HG02943 (cell line): Measurements from ENCODE around the gene IL12A.

Experiments used
- ATAC-seq: cut with Tn5 transposase; IDR thresholded peaks from one replicate; pipeline ENCODE4 v1.9.1; 2021; ENCODE audit warnings: mild to moderate bottlenecking, low read depth, moderate library complexity; ENCODE audit not compliant: unreplicated experiment

IL12A gene

DNA sequence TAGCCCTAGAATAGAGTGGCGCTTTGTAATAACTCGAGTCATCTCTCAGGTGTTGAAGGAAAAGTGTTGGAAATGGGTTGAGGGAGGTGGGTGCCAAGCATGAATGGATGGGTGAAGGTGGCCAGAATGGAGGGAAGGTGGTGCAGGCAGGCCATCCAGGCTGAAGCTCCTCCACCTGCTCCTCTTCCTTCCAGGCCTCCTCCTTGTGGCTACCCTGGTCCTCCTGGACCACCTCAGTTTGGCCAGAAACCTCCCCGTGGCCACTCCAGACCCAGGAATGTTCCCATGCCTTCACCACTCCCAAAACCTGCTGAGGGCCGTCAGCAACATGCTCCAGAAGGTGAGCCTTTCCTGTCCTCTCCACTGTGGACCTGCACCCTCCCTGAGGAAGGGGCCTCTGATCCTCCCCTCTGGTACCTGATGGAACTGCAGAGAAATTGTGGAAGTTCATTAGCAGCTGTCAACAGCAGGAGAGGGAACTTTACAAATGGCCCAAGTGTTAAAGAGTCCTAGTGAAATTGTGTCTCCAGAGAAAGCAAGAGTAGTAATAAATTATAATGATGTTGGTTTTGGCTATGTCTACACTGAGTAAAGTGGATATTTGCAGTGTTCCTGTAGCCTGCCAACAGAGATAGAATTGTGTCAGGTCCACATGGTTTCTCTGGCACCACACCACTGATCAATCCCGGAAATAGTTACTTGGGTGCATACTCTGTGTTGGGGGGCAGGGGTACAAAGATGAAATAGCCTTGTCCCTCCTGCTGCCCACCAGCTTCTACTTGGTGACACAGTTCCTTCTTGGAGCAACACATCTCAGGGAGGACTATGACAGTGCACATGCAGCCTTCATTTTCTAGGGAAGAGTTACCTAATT lies 1.6 kb downstream of the IL12A start:
- ATAC-seq: no peak

GRCh38 chr3:159991591-159991990 lies 3.0 kb downstream of the IL12A start:
- ATAC-seq: no peak

DNA sequence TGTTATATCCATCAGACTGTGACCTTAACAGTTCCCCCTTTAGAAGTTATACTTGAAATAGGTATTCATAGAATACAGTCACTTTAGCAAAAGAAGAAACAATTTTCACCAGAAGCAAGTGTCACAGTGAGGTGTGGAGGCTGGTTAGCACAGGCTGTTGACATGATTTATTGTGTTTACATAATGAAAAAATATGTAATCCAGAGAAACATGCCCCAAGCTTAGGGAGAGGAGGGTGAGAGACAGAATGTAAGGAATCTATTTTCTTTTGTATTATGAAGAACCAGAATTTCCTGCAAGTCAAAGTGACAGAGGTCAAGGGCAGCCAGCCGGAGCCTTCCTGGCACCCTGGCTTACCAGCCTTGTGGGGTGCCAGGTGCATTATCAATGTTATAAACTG lies 4.0 kb downstream of the IL12A start:
- no peak for ATAC-seq

- no peak for ATAC-seq
These were observed 5.5 kb downstream of the IL12A start for GRCh38 chr3:159994182-159994581.

GRCh38 chr3:159995091-159995490 lies 6.5 kb downstream of the IL12A start:
- ATAC-seq: no peak

- no peak for ATAC-seq
These were observed 7.4 kb downstream of the IL12A start for GRCh38 chr3:159996018-159996417.

DNA sequence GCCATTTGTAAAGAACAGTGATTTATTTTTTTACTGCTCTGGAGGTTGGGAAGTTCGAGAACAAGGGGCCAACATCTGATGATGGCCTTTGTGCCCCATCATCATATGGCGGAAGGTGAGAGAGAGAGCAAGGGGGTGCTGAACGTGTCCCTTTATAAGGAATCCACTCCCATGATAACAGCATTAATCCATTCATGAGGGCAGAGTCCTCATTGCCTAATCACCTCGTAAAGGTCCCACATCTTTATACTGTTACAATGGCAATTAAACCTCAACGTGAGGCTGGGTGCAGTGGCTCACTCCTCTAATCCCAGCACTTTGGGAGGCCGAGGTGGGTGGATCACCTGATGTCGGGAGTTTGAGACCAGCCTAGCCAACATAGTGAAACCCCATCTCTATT lies 8.3 kb downstream of the IL12A start:
- no peak for ATAC-seq

DNA sequence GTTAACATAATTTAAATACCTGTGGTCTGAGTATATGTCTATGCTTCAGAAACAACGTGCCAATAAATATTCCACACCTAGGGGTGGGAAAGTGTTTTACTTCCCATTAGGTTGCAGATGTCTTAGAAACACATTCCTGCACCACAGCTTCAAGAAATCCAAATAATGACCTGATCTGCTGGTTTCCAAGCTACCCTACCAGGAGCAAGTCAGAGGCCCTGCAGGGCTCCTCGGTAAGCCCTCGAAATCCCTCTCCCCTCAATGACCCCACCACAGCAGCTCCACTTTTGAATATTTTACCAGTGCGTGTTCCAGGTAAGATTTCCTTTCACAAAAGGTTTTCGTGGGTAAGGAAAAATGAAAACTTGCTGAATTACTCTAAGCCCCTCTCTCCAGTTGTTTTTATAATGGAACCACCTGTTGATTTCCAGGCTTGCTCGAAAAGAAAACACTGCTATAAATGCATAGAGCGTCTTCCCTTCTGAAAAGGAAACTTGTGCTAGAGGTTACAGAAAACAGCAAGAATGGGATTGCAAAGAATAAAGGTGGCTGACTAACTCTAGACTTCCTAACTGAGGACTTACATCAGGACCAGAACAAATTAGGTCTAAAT lies 12.6 kb downstream of the IL12A start:
- no peak for ATAC-seq

- ATAC-seq: no peak
These were observed 13.4 kb downstream of the IL12A start for GRCh38 chr3:160001850-160002623.

- peak; percentile 83 for ATAC-seq
These were observed 15.0 kb downstream of the IL12A start for GRCh38 chr3:160003520-160004128.

- ATAC-seq: no peak
These were observed 16.4 kb downstream of the IL12A start for GRCh38 chr3:160005004-160005403.

GRCh38 chr3:160006282-160007163 lies 17.9 kb downstream of the IL12A start:
- ATAC-seq: no peak

- ATAC-seq: no peak
These were observed 20.3 kb downstream of the IL12A start for GRCh38 chr3:160008961-160009360.

DNA sequence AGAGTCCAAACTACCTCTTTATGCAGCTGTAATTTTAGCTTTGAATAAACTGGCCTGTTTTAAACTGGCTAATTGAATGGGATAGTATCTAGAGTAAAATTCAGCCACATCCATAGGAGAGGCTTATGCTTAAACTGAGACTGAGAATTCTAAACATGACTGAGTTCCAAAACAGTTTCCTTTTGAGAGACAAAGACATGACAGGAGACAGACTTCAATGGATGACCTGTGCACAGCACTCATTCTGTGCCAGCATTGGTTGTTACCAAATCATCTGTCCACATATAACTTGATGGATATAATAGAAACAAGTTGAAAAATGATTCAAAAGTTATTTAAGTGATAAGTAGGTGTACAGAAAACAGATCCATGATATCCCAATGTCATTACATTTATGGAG lies 20.9 kb downstream of the IL12A start:
- no peak for ATAC-seq

DNA sequence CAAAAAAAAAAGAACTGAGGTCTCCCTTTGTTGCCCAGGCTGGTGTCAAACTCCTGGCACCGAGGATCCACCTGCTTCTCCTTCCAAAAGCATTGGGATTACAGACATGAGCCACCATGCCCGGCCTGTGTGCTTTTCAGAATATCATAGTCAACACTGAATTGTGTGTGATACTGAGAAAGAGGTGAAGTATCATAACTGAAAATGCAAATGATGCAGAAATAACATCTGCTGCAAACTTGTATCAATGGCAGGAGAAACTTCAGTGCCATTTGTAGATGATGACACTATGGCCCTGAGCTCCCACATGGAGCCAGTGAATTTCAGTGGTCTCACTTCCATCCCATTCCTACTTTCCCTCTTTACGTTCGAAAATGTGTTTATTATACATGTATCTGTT lies 21.9 kb downstream of the IL12A start:
- peak; percentile 68 for ATAC-seq

DNA sequence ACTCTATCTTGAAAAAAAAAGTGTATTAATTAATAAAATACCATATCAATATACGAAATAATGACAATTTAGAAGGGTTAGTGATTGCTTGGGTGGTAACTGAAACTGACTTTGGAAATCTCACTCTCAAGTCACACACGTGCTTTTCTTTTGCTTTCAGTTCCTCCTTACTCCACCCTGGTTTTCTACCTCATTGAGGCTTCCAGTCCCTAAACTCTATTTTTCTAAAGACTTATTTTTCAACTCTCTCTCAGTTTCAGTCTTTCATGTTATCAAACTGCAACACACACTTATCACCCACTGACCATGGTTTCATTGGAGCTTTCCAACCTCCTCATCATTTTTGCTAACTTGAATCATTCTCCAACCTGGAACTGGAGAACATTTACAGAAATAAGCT lies 23.5 kb downstream of the IL12A start:
- ATAC-seq: peak; percentile 71

DNA sequence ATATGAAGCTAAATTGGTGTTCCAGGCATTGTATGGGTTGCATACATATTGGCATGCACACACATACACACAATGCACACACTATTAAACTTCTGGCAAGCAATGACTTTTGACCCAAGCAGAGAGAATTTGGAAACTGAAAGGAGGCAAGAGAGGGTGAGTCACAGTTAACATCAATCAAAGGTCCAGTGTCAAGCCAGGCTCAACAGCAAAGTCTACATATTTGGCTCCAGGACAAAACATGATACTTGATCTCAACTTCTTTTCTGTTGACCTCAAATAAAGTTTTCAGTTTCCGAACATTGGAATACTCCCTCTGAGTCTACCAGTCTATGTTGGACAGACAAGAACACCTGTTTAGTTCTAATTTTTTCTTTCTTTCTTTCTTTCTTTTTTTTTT lies 28.3 kb downstream of the IL12A start:
- no peak for ATAC-seq

- ATAC-seq: no peak
These were observed 30.3 kb downstream of the IL12A start for GRCh38 chr3:160018959-160019358.

DNA sequence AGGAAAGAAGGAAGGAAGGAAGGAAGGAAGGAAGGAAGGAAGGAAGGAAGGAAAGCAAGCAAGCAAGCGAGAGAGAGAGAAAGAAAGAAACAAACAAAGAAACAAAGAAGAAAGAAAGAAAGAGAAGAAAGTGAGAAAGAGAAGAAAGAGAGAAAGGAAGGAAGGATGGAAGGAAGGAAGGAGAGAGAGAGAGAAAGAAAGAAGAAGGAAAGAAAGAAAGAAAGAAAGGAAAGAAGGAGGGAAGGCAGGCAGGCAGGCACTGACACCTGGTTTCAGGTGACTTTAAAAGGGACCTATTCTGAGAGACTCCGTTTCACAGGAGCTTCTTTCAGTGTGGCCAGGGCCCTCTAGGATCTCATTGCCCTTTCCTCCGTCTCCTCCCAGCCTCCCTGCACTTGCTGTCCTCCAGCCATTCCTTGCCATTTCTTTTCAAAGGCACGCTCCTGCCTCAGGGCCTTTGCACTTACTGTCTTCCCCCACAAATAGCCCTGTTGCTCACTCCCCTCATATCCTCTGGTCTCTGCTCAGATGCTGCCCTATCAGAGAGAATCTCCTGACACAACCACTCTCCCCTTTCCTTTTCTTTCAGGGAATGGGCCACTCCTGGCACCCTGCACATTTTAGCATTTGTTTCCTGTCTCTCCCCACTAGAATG lies 31.5 kb downstream of the IL12A start:
- ATAC-seq: no peak
